ENCODE measurements around the gene GALNT18. TPM values are rescaled to one million over a fixed set of nuclear protein-coding genes. Genes with fewer than 3 reads are reported as not detected.

GALNT18 gene
- total and polyA plus RNA-seq, 2 donors (not counting 3 experiments of a cell fraction or from before 2014, with no cell fraction given), result 0.17 to 0.18 TPM

GRCh38 chr11:11567936-11568650 is 53.7 kb downstream of the GALNT18 start:
- Histone ChIP-seq H3K27me3 (ENCODE audit: control insufficient read depth in 2 of 2, insufficient read depth in 2 of 2, low read length in 2 of 2) (peaks cover 0 to 1% of the 10 kb centered on the region in 2 experiments), H3K4me1 (ENCODE audit: control insufficient read depth, extremely low read depth, insufficient read depth, low read length) (no peaks in the 10 kb centered on the region), H2AFZ (ENCODE audit: low read depth, low read length) (no peak overlapping the region), H3K36me3 (ENCODE audit: control insufficient read depth in 2 of 2, extremely low read depth in 1 of 2, insufficient read depth in 2 of 2, low read length in 2 of 2) (no peaks in the 10 kb centered on the region), H3K9ac (replicated peaks; ENCODE audit: extremely low read depth, insufficient read depth, low read length) (no peak overlapping the region), H3K79me2 (ENCODE audit: control insufficient read depth, insufficient read depth, low read length) (no peaks in the 10 kb centered on the region), H4K20me1 (replicated peaks; ENCODE audit: control insufficient read depth, extremely low read depth, insufficient read depth, low read length) (no peaks in the 10 kb centered on the region), H3K27ac (ENCODE audit: insufficient read depth, low read depth, low read length) (no peak overlapping the region), H3K9me3 (replicated peaks; ENCODE audit: control insufficient read depth, insufficient read depth, low read length) (no peaks in the 10 kb centered on the region), H3K9me1 (replicated peaks; ENCODE audit: control insufficient read depth, extremely low read depth, insufficient read depth, low read length) (no peaks in the 10 kb centered on the region), H3K4me2 (ENCODE audit: insufficient read depth, low read length) (no peak overlapping the region), H3K4me3 (replicated peaks in 1 of 3; ENCODE audit: insufficient read depth in 1 of 3, low read depth in 1 of 3, low read length in 3 of 3) (no peak overlapping the region)
- TF ChIP-seq POLR2A (IDR thresholded peaks at IDR 0.05; ENCODE audit: low read depth, low read length), result no peak
- TF ChIP-seq, protein P1, sequence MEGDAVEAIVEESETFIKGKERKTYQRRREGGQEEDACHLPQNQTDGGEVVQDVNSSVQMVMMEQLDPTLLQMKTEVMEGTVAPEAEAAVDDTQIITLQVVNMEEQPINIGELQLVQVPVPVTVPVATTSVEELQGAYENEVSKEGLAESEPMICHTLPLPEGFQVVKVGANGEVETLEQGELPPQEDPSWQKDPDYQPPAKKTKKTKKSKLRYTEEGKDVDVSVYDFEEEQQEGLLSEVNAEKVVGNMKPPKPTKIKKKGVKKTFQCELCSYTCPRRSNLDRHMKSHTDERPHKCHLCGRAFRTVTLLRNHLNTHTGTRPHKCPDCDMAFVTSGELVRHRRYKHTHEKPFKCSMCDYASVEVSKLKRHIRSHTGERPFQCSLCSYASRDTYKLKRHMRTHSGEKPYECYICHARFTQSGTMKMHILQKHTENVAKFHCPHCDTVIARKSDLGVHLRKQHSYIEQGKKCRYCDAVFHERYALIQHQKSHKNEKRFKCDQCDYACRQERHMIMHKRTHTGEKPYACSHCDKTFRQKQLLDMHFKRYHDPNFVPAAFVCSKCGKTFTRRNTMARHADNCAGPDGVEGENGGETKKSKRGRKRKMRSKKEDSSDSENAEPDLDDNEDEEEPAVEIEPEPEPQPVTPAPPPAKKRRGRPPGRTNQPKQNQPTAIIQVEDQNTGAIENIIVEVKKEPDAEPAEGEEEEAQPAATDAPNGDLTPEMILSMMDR (IDR thresholded peaks at IDR 0.05; ENCODE audit: extremely low read depth in 1 of 2, insufficient read depth in 1 of 2, low read depth in 1 of 2, low read length in 2 of 2), result no peak
- TF ChIP-seq MAX (IDR thresholded peaks at IDR 0.05; ENCODE audit: insufficient read depth, insufficient read length), result no peak
- TF ChIP-seq GATA2 (IDR thresholded peaks at IDR 0.05; ENCODE audit: insufficient read depth, insufficient read length, low read depth, low read length), result no peak
- no peak for TF ChIP-seq EZH2 (IDR thresholded peaks at IDR 0.05; ENCODE audit: borderline replicate concordance, low read depth, low read length, severe bottlenecking)
- TF ChIP-seq POLR2AphosphoS5 (IDR thresholded peaks at IDR 0.05; ENCODE audit: insufficient read depth, low read depth, low read length), result no peak
- TF ChIP-seq FOS (IDR thresholded peaks at IDR 0.05; ENCODE audit: borderline replicate concordance, insufficient read depth, low read length), result no peak
- TF ChIP-seq JUN (IDR thresholded peaks at IDR 0.05; ENCODE audit: borderline replicate concordance, insufficient read depth, insufficient read length, low read depth), result no peak
- TF ChIP-seq MYC (IDR thresholded peaks at IDR 0.05; ENCODE audit: low read depth, low read length), result no peak
- DNase-seq (ENCODE audit: low read depth, low spot score) (no peak), FAIRE-seq (no peak)
- CTCF ChIA-PET, result no interaction called here
- no TSS peak for BruUV-seq (replicated peaks)
- POLR2A ChIA-PET, result no interaction called here
- dilution Hi-C loops (cut with MboI; ENCODE audit: extremely low pct_ligation_motif_present, low sequenced_read_pairs), result no loop called here
- intact Hi-C loops (cut with micrococcal nuclease), result no loop called here

Data from endothelial cell of umbilical vein (primary cell).